Subcutaneous adipose tissue (tissue), 4 donors: ENCODE data around the gene ARNT2. TPM values are rescaled to one million over a fixed set of nuclear protein-coding genes. Genes with fewer than 3 reads are reported as not detected.

Source experiments
- CTCF ChIP-seq: fragments of 450-650 bp; IDR thresholded peaks from one replicate; pipeline ENCODE4 v1.5.1; 2016; ENCODE audit warnings: low read depth, mild to moderate bottlenecking, control low read depth, antibody characterized with exemption, moderate library complexity
- total RNA-seq, 4 donors: library from RNA; depleted of rRNA; stranded (reverse); fragments of >200 nt; gene quantifications; one replicate each; pipeline ENCODE4 v1.1.0, GENCODE V29; 2016

The ARNT2 gene
- total RNA-seq, 4 donors from 2014 or later = 0.16 to 4.3 (median 2.3) TPM

- TF ChIP-seq CTCF = no peak
Measured at GRCh38 chr15:80434926-80435720, 30.9 kb downstream of the ARNT2 start.

- no peak for TF ChIP-seq CTCF
Measured at GRCh38 chr15:80436511-80437307, 32.5 kb downstream of the ARNT2 start.

- TF ChIP-seq CTCF = no peak
Measured at GRCh38 chr15:80437334-80437891, 33.2 kb downstream of the ARNT2 start.

- TF ChIP-seq CTCF = no peak
Measured at GRCh38 chr15:80439140-80439539, 35.0 kb downstream of the ARNT2 start.

- TF ChIP-seq CTCF = no peak
Measured at GRCh38 chr15:80440024-80440423, 35.8 kb downstream of the ARNT2 start.

GRCh38 chr15:80441041-80441440, 36.9 kb downstream of the ARNT2 start:
- no peak for TF ChIP-seq CTCF

- TF ChIP-seq CTCF = no peak
Measured at GRCh38 chr15:80441714-80442113, 37.5 kb downstream of the ARNT2 start.
